GM12875 (cell line): ENCODE results near the gene MAPK8IP3.
"Not testable (repeated sequence)": the region's sequence is repeated elsewhere in the genome, so short reads cannot be mapped to it uniquely, and the experiment has no call there.

Experiments
- H3K4me3 ChIP-seq: one replicate; pipeline ENCODE4 v1.5.1; 2011; ENCODE audit warnings: low read depth, low read length, control low read depth
- CTCF ChIP-seq: IDR thresholded peaks from 2 replicates; pipeline ENCODE4 v1.5.1; 2011; ENCODE audit warnings: low read depth, mild to moderate bottlenecking, control low read depth, inconsistent platforms, low read length, moderate library complexity, borderline replicate concordance; ENCODE audit not compliant: insufficient read depth

Gene MAPK8IP3

DNA sequence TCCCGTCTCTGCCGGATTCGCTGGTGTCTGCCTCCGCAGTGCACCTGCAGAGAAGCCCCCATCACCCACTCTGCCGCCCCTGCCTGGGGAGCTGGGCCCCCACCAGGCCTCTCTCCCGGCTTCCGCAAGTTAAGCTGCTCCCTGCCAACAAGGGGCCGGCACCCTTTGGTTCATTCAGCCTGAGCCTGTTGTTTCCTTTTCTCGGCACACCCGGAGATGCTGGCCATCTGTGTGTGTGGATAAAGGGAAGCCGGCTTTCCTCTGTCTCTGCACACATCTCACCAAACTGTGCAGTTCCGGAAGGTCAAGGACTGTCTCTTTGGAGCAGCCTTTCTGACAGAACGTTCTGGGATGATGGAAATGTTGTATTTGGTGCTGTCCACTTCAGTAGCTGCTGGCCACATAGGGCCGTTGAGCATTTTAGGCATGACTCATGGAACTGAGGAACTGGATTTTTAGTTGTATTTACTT, 6.8 kb downstream of the MAPK8IP3 start:
- no peak overlapping the region for H3K4me3 ChIP-seq
- TF ChIP-seq CTCF: no peak

DNA sequence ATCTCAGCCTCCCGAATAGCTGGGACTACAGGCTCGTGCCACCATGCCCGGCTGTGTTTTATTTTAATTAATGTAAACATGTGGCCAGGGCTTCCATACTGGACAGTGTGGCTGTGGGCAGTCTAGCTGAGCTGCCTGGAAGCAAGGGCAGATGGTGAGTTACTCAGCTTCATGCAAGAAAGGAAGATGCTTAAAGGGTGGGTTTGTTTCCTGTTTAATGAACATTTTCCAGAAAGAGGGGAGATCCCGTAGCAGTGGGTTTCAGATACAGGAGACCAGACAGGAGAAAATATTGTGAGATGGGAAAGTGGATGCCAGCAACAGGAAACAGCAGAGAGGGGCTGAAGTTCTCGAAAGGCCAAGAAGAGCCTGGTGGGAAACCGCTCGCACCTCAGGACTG, 7.3 kb downstream of the MAPK8IP3 start:
- no peak for TF ChIP-seq CTCF

DNA sequence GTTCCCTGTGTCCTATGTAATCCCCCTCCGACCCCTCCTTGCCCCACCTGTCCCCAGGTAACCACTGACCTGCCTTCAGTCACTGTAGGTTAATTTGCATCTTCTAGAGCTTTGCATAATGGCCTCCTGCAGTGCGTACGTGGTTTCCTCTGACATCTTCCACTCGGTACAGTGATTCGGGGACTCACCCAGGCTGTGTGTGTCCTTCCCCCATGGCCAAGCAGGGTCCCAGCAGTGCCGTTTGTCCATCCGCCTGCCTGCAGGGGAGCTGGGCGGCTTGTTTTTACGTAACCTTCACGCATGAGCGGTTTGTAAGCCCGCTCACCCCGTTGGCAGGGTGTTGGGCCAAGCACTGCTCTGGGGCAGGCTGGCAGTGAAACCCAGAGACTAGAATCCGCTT, 7.9 kb downstream of the MAPK8IP3 start:
- no peak for TF ChIP-seq CTCF
- H3K4me3 ChIP-seq: peak overlapping the region; percentile 34

More for the DNA sequence above, 7.3 kb downstream of the MAPK8IP3 start:
- no peak overlapping the region for H3K4me3 ChIP-seq

GRCh38 chr16:1715220-1715619, 9.2 kb downstream of the MAPK8IP3 start:
- TF ChIP-seq CTCF: no peak
- no peak overlapping the region for H3K4me3 ChIP-seq

GRCh38 chr16:1718236-1718635, 12.2 kb downstream of the MAPK8IP3 start:
- not testable (repeated sequence) for H3K4me3 ChIP-seq

DNA sequence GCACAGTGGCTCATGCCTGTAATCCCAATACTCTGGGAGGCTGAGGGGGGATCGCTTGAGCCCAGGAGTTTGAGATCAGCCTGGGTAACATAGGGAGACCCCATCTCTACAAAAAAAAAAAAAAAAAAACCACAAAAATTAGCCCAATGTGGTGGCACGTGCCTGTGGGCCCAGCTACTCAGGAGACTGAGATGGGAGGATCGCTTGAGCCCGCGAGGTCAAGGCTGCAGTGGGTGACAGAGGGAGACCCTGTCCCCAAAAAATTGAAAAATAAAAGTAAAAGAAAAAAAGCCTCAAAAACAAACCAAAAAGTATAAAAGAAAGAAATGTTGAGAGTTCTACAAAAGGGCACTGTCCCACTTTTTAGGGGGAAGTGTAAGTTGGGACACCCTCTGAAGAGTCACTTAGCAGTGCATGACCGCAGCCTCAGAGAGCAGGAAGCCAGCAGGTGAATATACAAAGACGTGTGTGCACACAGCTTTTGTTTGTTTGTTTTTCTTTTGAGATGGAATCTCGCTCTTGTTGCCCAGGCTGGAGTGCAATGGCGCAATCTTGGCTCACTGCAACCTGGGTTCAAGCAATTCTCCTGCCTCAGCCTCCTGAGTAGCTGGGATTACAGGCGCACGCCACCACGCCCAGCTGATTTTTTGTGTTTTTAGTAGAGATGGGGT, 13.7 kb downstream of the MAPK8IP3 start:
- H3K4me3 ChIP-seq: not testable (repeated sequence)

DNA sequence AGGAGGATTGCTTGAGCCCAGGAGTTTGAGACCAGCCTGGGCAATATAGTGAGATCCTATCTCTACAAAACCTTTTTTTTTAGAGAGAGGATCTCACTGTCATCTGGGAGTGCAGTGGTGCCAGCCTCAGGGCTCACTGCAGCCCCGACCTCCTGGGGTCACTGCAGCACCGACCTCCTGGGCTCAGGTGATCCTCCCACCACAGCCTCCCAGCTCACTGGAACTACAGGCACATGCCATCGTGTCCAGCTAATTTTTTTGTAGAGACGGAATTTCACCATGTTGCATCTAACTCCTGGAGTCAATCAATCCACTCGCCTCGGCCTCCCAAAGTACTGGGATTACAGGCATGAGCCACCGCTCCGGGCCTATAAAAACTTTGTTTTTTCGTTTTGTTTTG, 15.4 kb downstream of the MAPK8IP3 start:
- no peak for TF ChIP-seq CTCF
- no peak overlapping the region for H3K4me3 ChIP-seq

- TF ChIP-seq CTCF: peak; percentile 70
Measured at GRCh38 chr16:1723450-1724147, 17.6 kb downstream of the MAPK8IP3 start.

More at GRCh38 chr16:1723450-1724147, 17.6 kb downstream of the MAPK8IP3 start:
- no peak overlapping the region for H3K4me3 ChIP-seq
